SK-N-SH treated with all-trans-retinoic acid at 6 μM for 48 hours (cell line): ENCODE measurements around the gene PM20D1.

ENCODE experiments used
- ATAC-seq: fragments of 200-7000 bp; cut with Tn5 transposase; 3 replicates; pipeline ENCODE4 v1.9.1; 2020; ENCODE audit warnings: mild to moderate bottlenecking, moderate library complexity
- ARNTL ChIP-seq: fragments of 450-650 bp; formaldehyde crosslinking; IDR thresholded peaks from 2 replicates; pipeline ENCODE4 v1.5.0; 2020; ENCODE audit warnings: low read depth, mild to moderate bottlenecking, moderate library complexity, borderline replicate concordance
- BACH2 ChIP-seq: fragments of 250-450 bp; sonication (Bioruptor Pico); IDR thresholded peaks from 2 replicates; pipeline ENCODE4 v1.9.0; 2021; ENCODE audit warnings: mild to moderate bottlenecking, borderline replicate concordance
- CSDC2 ChIP-seq: fragments of 250-450 bp; sonication (Bioruptor Pico); IDR thresholded peaks from 2 replicates; pipeline ENCODE4 v1.5.0; 2020; ENCODE audit warnings: mild to moderate bottlenecking, moderate library complexity
- ESRRG ChIP-seq: fragments of 250-450 bp; sonication (Bioruptor Pico); IDR thresholded peaks from 2 replicates; pipeline ENCODE4 v1.6.1; 2021; ENCODE audit warnings: mild to moderate bottlenecking
- GLIS3 ChIP-seq: fragments of 250-450 bp; sonication (Bioruptor Pico); IDR thresholded peaks from 2 replicates; pipeline ENCODE4 v1.5.0; 2020; ENCODE audit warnings: mild to moderate bottlenecking, moderate library complexity
- ISL1 ChIP-seq: fragments of 250-450 bp; sonication (Bioruptor Pico); IDR thresholded peaks from 2 replicates; pipeline ENCODE4 v2.1.2; 2022; ENCODE audit warnings: mild to moderate bottlenecking, moderate library complexity
- OSR1 ChIP-seq: fragments of 250-450 bp; sonication (Bioruptor Pico); IDR thresholded peaks from 2 replicates; pipeline ENCODE4 v1.8.0; 2022; ENCODE audit warnings: moderate library complexity, mild to moderate bottlenecking, inconsistent platforms
- PPARA ChIP-seq: fragments of 250-450 bp; sonication (Bioruptor Pico); IDR thresholded peaks from 2 replicates; pipeline ENCODE4 v1.5.0; 2020; ENCODE audit warnings: mild to moderate bottlenecking, borderline replicate concordance
- RARB ChIP-seq: fragments of 250-450 bp; sonication (Bioruptor Pico); IDR thresholded peaks from 2 replicates; pipeline ENCODE4 v1.8.0; 2021; ENCODE audit warnings: mild to moderate bottlenecking, moderate library complexity
- SNAI2 ChIP-seq: fragments of 250-450 bp; sonication (Bioruptor Pico); IDR thresholded peaks from 2 replicates; pipeline ENCODE4 v1.5.0; 2020; ENCODE audit warnings: mild to moderate bottlenecking, moderate library complexity
- TCF4 ChIP-seq: fragments of 250-450 bp; sonication (Bioruptor Pico); IDR thresholded peaks from 2 replicates; pipeline ENCODE4 v1.8.0; 2021; ENCODE audit warnings: mild to moderate bottlenecking, moderate library complexity, borderline replicate concordance
- TOX ChIP-seq: fragments of 250-450 bp; sonication (Bioruptor Pico); IDR thresholded peaks from 2 replicates; pipeline ENCODE4 v1.8.0; 2021; ENCODE audit warnings: mild to moderate bottlenecking, moderate library complexity, borderline replicate concordance
- ZC3H10 ChIP-seq: fragments of 250-450 bp; sonication (Bioruptor Pico); IDR thresholded peaks from 2 replicates; pipeline ENCODE4 v1.5.1; 2021; ENCODE audit warnings: mild to moderate bottlenecking, moderate library complexity
- ZFP3 ChIP-seq: fragments of 250-450 bp; sonication (Bioruptor Pico); IDR thresholded peaks from 2 replicates; pipeline ENCODE4 v1.5.0; 2020; ENCODE audit warnings: mild to moderate bottlenecking, moderate library complexity
- ZFP30 ChIP-seq: fragments of 450-650 bp; formaldehyde crosslinking; IDR thresholded peaks from 2 replicates; pipeline ENCODE4 v1.5.0; 2022; ENCODE audit warnings: mild to moderate bottlenecking, moderate library complexity
- ZNF565 ChIP-seq: fragments of 450-650 bp; formaldehyde crosslinking; conservative IDR thresholded peaks from 2 replicates; pipeline ENCODE4 v1.5.0; 2020; ENCODE audit warnings: low read depth, mild to moderate bottlenecking, moderate library complexity
- ZNF8 ChIP-seq: fragments of 450-650 bp; formaldehyde crosslinking; IDR thresholded peaks from 2 replicates; pipeline ENCODE4 v1.5.0; 2020; ENCODE audit warnings: mild to moderate bottlenecking, moderate library complexity
- TF ChIP-seq, protein P1 (sequence below): fragments of 250-450 bp; sonication (Bioruptor Pico); IDR thresholded peaks from 2 replicates; pipeline ENCODE4 v1.5.1; 2021; ENCODE audit warnings: mild to moderate bottlenecking, moderate library complexity
- TF ChIP-seq, protein P2 (sequence below): fragments of 250-450 bp; sonication (Bioruptor Pico); IDR thresholded peaks from 2 replicates; pipeline ENCODE4 v1.5.1; 2020; ENCODE audit warnings: low read depth, mild to moderate bottlenecking, moderate library complexity
- TF ChIP-seq, protein P3 (sequence below): fragments of 250-450 bp; sonication (Bioruptor Pico); IDR thresholded peaks from 2 replicates; pipeline ENCODE4 v1.8.0; 2020; ENCODE audit warnings: mild to moderate bottlenecking, moderate library complexity, borderline replicate concordance
- TF ChIP-seq, protein P4 (sequence below): fragments of 250-450 bp; sonication (Bioruptor Pico); IDR thresholded peaks from 2 replicates; pipeline ENCODE4 v1.5.0; 2020; ENCODE audit warnings: mild to moderate bottlenecking, moderate library complexity

PM20D1 gene

DNA sequence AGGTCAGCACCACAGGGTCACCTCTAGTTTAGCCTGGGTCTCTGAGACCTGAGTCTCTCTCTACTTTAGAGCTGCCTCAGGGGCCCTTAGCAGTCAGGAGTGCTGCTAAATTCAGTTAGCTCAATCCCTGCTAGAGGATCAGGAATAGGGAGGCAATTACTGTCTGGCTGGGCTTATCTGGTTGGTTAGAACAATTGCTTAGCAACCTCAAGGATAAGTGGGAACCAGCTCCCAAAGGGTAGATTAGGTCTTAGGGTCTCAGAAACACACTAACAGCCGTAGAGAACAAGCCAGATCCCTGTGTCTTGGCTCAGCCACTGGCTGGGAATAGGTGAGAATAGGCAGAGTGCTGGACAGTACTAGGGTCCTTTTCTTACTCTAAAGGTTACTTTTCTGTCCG lies 7.7 kb downstream of the PM20D1 start (continued):
- no peak for TF ChIP-seq ARNTL

DNA sequence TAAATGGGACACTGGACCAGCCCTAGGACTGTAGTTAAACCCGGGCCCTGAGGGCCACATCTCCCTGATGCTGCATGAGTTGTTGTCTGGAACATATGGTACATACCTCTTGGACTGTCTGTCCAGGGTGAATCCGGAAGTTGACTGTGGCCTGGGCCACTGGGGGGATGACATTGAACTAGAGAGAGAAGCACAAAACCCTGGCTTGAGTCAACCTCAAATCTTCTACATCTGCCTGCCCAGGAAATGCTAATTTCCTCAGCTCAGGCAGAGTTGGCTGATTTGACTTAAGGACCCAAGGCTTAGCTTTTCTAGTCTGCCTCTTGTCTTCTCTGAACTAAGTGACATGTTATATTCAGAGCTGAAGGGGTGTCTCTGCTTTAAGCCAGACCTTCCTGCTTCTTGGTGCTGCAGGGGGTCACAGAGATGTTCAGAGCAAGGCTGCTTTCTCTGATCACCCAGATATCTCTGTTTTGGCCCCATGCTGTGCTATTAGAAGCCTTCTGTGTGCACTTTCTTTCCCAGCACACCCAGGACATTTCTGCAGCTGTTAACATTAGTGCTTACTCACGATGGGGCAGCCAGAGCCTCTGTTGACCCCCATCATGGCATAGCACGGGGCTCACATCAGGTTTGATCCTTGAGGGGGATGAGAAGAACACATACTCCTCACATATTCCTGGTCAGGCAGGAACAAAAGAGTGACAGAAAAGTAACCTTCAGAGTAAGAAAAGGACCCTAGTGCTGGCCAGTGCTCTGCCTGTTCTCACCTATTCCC lies 9.6 kb downstream of the PM20D1 start:
- no peak; the same call in 2 of the 3 replicates for ATAC-seq
- no peak for TF ChIP-seq TOX (CRISPR knock-in tag)
- no peak for TF ChIP-seq ZNF8
- TF ChIP-seq, protein P1, sequence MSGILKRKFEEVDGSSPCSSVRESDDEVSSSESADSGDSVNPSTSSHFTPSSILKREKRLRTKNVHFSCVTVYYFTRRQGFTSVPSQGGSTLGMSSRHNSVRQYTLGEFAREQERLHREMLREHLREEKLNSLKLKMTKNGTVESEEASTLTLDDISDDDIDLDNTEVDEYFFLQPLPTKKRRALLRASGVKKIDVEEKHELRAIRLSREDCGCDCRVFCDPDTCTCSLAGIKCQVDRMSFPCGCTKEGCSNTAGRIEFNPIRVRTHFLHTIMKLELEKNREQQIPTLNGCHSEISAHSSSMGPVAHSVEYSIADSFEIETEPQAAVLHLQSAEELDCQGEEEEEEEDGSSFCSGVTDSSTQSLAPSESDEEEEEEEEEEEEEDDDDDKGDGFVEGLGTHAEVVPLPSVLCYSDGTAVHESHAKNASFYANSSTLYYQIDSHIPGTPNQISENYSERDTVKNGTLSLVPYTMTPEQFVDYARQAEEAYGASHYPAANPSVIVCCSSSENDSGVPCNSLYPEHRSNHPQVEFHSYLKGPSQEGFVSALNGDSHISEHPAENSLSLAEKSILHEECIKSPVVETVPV (CRISPR knock-in tag): no peak
- TF ChIP-seq ZFP30 (CRISPR knock-in tag): no peak
- no peak for TF ChIP-seq OSR1
- no peak for TF ChIP-seq SNAI2 (CRISPR knock-in tag)
- TF ChIP-seq, protein P2, sequence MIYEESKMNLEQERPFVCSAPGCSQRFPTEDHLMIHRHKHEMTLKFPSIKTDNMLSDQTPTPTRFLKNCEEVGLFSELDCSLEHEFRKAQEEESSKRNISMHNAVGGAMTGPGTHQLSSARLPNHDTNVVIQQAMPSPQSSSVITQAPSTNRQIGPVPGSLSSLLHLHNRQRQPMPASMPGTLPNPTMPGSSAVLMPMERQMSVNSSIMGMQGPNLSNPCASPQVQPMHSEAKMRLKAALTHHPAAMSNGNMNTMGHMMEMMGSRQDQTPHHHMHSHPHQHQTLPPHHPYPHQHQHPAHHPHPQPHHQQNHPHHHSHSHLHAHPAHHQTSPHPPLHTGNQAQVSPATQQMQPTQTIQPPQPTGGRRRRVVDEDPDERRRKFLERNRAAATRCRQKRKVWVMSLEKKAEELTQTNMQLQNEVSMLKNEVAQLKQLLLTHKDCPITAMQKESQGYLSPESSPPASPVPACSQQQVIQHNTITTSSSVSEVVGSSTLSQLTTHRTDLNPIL (CRISPR knock-in tag): no peak
- TF ChIP-seq RARB (CRISPR knock-in tag): no peak
- no peak for TF ChIP-seq ZC3H10
- no peak for TF ChIP-seq BACH2
- no peak for TF ChIP-seq ESRRG

DNA sequence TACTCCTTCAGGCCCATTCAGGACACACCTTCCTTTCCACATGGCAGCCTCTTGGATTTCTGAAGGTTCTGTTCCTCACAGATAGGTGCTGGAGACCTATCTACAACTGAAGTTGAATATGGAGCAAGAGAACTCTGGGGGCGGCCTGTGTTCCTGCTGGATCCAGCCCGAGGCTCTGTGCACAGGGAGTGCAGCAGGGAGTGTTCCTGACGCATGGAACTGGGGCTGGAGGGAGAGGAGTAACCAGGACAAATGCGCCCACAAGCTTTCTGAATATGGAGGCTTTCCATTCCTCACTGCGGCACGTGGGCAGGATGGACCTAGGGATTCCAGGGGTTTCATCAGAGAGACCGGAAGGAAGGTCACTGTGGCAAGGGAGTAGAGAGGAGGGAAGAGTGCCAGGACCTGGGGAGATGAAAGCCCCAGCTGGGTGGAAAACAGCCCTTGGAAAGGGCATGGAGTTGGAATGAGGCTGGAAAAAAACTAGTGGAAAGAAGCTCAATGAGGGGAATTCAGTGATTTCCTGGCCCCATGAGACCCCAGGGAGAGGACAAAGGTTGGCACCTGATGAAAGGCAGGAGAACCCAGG lies 12.5 kb downstream of the PM20D1 start:
- TF ChIP-seq RARB (CRISPR knock-in tag): no peak
- no peak for TF ChIP-seq ZNF565 (CRISPR knock-in tag)
- TF ChIP-seq, protein P2 (CRISPR knock-in tag): no peak
- no peak for TF ChIP-seq GLIS3 (CRISPR knock-in tag)
- TF ChIP-seq, protein P3, sequence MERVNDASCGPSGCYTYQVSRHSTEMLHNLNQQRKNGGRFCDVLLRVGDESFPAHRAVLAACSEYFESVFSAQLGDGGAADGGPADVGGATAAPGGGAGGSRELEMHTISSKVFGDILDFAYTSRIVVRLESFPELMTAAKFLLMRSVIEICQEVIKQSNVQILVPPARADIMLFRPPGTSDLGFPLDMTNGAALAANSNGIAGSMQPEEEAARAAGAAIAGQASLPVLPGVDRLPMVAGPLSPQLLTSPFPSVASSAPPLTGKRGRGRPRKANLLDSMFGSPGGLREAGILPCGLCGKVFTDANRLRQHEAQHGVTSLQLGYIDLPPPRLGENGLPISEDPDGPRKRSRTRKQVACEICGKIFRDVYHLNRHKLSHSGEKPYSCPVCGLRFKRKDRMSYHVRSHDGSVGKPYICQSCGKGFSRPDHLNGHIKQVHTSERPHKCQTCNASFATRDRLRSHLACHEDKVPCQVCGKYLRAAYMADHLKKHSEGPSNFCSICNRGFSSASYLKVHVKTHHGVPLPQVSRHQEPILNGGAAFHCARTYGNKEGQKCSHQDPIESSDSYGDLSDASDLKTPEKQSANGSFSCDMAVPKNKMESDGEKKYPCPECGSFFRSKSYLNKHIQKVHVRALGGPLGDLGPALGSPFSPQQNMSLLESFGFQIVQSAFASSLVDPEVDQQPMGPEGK (CRISPR knock-in tag): no peak
- TF ChIP-seq ZNF8: no peak
- TF ChIP-seq CSDC2 (CRISPR knock-in tag): no peak
- no peak for ATAC-seq

DNA sequence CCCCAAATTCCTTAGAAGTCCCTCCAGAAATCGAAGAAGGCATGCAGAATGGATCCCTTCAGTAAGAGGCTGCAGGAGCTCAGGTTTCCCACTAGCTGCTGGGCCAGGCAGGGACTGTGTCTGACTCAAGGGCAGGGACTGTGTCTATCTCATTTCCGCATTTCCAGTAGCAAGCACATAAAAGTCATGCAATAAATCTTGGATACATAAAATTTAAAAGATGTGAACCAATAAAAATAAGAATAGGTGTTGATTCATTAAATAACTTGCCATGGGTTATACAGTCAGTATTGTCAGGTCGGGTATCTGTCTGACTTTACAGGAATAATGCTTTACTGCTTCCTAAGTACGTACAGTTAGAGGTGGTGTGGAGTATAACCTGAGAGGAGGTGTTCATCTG lies 15.2 kb downstream of the PM20D1 start:
- no peak for ATAC-seq
- TF ChIP-seq PPARA (no peak), ZFP3 (CRISPR knock-in tag) (no peak), ISL1 (CRISPR knock-in tag) (no peak), TCF4 (CRISPR knock-in tag) (no peak), ARNTL (no peak), RARB (CRISPR knock-in tag) (no peak)
- TF ChIP-seq, protein P3 (CRISPR knock-in tag): no peak
- TF ChIP-seq, protein P4, sequence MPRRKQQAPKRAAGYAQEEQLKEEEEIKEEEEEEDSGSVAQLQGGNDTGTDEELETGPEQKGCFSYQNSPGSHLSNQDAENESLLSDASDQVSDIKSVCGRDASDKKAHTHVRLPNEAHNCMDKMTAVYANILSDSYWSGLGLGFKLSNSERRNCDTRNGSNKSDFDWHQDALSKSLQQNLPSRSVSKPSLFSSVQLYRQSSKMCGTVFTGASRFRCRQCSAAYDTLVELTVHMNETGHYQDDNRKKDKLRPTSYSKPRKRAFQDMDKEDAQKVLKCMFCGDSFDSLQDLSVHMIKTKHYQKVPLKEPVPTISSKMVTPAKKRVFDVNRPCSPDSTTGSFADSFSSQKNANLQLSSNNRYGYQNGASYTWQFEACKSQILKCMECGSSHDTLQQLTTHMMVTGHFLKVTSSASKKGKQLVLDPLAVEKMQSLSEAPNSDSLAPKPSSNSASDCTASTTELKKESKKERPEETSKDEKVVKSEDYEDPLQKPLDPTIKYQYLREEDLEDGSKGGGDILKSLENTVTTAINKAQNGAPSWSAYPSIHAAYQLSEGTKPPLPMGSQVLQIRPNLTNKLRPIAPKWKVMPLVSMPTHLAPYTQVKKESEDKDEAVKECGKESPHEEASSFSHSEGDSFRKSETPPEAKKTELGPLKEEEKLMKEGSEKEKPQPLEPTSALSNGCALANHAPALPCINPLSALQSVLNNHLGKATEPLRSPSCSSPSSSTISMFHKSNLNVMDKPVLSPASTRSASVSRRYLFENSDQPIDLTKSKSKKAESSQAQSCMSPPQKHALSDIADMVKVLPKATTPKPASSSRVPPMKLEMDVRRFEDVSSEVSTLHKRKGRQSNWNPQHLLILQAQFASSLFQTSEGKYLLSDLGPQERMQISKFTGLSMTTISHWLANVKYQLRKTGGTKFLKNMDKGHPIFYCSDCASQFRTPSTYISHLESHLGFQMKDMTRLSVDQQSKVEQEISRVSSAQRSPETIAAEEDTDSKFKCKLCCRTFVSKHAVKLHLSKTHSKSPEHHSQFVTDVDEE (CRISPR knock-in tag): no peak
- TF ChIP-seq, protein P1 (CRISPR knock-in tag): no peak
- TF ChIP-seq, protein P2 (CRISPR knock-in tag): no peak
